BJ (cell line): ENCODE data around the gene TOR1B. TPM values are rescaled to one million over a fixed set of nuclear protein-coding genes. Genes with fewer than 3 reads are reported as not detected.
"Not testable (repeated sequence)": the region's sequence is repeated elsewhere in the genome, so short reads cannot be mapped to it uniquely, and the experiment has no call there.

ENCODE experiments used
- CTCF ChIA-PET: fragments of 350-600 bp; formaldehyde crosslinking; extraction: SDS; loops from one replicate; lab custom pipeline; 2021; ENCODE audit warnings: antibody characterized with exemption, inconsistent platforms; lab: Yijun Ruan, JAX
- POLR2A ChIA-PET: fragments of 300-600 bp; sonication (Branson Sonifier 250); formaldehyde crosslinking; extraction: SDS; loops from one replicate; lab custom pipeline; 2021; ENCODE audit warnings: antibody characterized with exemption; lab: Charles Lee
- DNase-seq: peaks from one replicate; pipeline ENCODE4 v3.0.0-alpha.2; 2011; ENCODE audit warnings: low read depth
- H3K27me3 ChIP-seq: 2 replicates; pipeline ENCODE4 v1.6.0; 2011; ENCODE audit warnings: low read length; ENCODE audit not compliant: control insufficient read depth, insufficient read depth
- H3K36me3 ChIP-seq: 2 replicates; pipeline ENCODE4 v1.5.1; 2011; ENCODE audit warnings: low read length; ENCODE audit not compliant: control insufficient read depth, insufficient read depth
- H3K4me3 ChIP-seq: 2 replicates; pipeline ENCODE4 v1.5.1; 2011; ENCODE audit warnings: low read depth, mild to moderate bottlenecking, control low read depth, low read length
- CTCF ChIP-seq: IDR thresholded peaks from 2 replicates; pipeline ENCODE4 v1.5.1; 2011; ENCODE audit warnings: low read depth, mild to moderate bottlenecking, control low read depth, inconsistent platforms, low read length, moderate library complexity; ENCODE audit not compliant: insufficient read depth
- polyA plus RNA-seq: library from polyadenylated mRNA; depleted of rRNA; stranded (reverse); fragments of >200 nt; gene quantifications from 2 replicates; pipeline ENCODE4 v1.2.3, GENCODE V29; 2011

TOR1B gene
- polyA plus RNA-seq, 1 experiment: 26.8 TPM

- Histone ChIP-seq H3K4me3 (no peak overlapping the region), H3K27me3 (no peaks in the 10 kb centered on the region), H3K36me3 (no peaks in the 10 kb centered on the region)
- DNase-seq: no peak
- ChIA-PET POLR2A (interaction anchor here (0.5 kb wide), 1 partner anchor 61 kb away, joined by 11 read pairs; no protein-coding TSS in a partner anchor), CTCF (interaction anchor here (0.8 to 4.8 kb wide), 3 partner anchors 22 to 117 kb away, joined by 3 to 25 read pairs (median 4); no protein-coding TSS in a partner anchor)
- no peak for TF ChIP-seq CTCF
Observed at GRCh38 chr9:129759319-129759718, 43.7 kb upstream of the TOR1B start.

- no peak overlapping the region for H3K4me3 ChIP-seq
- ChIA-PET POLR2A (no interaction called here), CTCF (interaction anchor here (0.8 to 4.8 kb wide), 3 partner anchors 23 to 117 kb away, joined by 3 to 25 read pairs (median 4); no protein-coding TSS in a partner anchor)
- H3K27me3 ChIP-seq: no peaks in the 10 kb centered on the region
- TF ChIP-seq CTCF: no peak
- no peak for DNase-seq
- no peaks in the 10 kb centered on the region for H3K36me3 ChIP-seq
Observed at GRCh38 chr9:129759804-129760502, 43.0 kb upstream of the TOR1B start.

GRCh38 chr9:129760784-129761183 is 42.2 kb upstream of the TOR1B start:
- DNase-seq, H3K27me3 ChIP-seq, H3K36me3 ChIP-seq, H3K4me3 ChIP-seq, POLR2A ChIA-PET: not testable (repeated sequence)
- CTCF ChIA-PET: interaction anchor here (0.9 to 4.8 kb wide), 5 partner anchors 10 to 118 kb away, joined by 3 to 25 read pairs (median 3); no protein-coding TSS in a partner anchor

GRCh38 chr9:129761293-129761900 is 41.6 kb upstream of the TOR1B start:
- Histone ChIP-seq H3K4me3 (no peak overlapping the region), H3K27me3 (no peaks in the 10 kb centered on the region), H3K36me3 (no peaks in the 10 kb centered on the region)
- ChIA-PET POLR2A (interaction anchor here (0.6 to 0.7 kb wide), 2 partner anchors 35 to 619 kb away, joined by 5 to 11 read pairs; no protein-coding TSS in a partner anchor), CTCF (interaction anchor here (0.8 to 4.8 kb wide), 9 partner anchors 11 to 630 kb away, joined by 3 to 25 read pairs (median 3); no protein-coding TSS in a partner anchor)
- peak; percentile 80 for DNase-seq
- TF ChIP-seq CTCF: no peak

GRCh38 chr9:129761901-129762369 is 41.0 kb upstream of the TOR1B start:
- ChIA-PET CTCF (interaction anchor here (0.6 to 4.8 kb wide), 10 partner anchors 11 to 734 kb away, joined by 3 to 25 read pairs (median 3); partner anchors contain the start of gene SH3GLB2), POLR2A (interaction anchor here (0.6 to 0.7 kb wide), 2 partner anchors 35 to 620 kb away, joined by 5 to 11 read pairs; no protein-coding TSS in a partner anchor)
- TF ChIP-seq CTCF: no peak
- Histone ChIP-seq H3K27me3 (no peaks in the 10 kb centered on the region), H3K36me3 (no peaks in the 10 kb centered on the region), H3K4me3 (no peak overlapping the region)
- DNase-seq: peak; percentile 75

- POLR2A ChIA-PET: interaction anchor here (0.6 to 0.7 kb wide), 2 partner anchors 15 to 621 kb away, joined by 3 to 11 read pairs; no protein-coding TSS in a partner anchor
- peak; percentile 94 for DNase-seq
Observed at GRCh38 chr9:129762370-129762984, 40.5 kb upstream of the TOR1B start.

More at GRCh38 chr9:129762370-129762984, 40.5 kb upstream of the TOR1B start:
- H3K27me3 ChIP-seq, H3K36me3 ChIP-seq, H3K4me3 ChIP-seq: not testable (repeated sequence)
- CTCF ChIA-PET: interaction anchor here (0.6 to 4.8 kb wide), 7 partner anchors 19 to 734 kb away, joined by 3 to 25 read pairs (median 4); partner anchors contain the start of gene SH3GLB2
